B cell (primary cell): ENCODE data around the gene KCNQ5. TPM values are rescaled to one million over a fixed set of nuclear protein-coding genes. Genes with fewer than 3 reads are reported as not detected.

Experiments
- ATAC-seq: fragments of 200-7000 bp; cut with Tn5 transposase; one replicate; pipeline ENCODE4 v1.10.0; 2021; ENCODE audit warnings: low read depth, mild to moderate bottlenecking, moderate number of reproducible peaks, moderate library complexity
- CTCF ChIA-PET: fragments of 350-600 bp; sonication (Branson Sonifier 250); formaldehyde crosslinking; loops from one replicate; lab custom pipeline; 2021; ENCODE audit warnings: antibody characterized with exemption, inconsistent platforms; lab: Charles Lee
- POLR2A ChIA-PET: fragments of 350-600 bp; sonication (Branson Sonifier 250); formaldehyde crosslinking; loops from one replicate; lab custom pipeline; 2021; ENCODE audit warnings: antibody characterized with exemption; lab: Charles Lee
- DNase-seq: peaks from one replicate; pipeline ENCODE4 v3.0.0; 2013
- H2AFZ ChIP-seq: 2 replicates; pipeline ENCODE4 v1.6.1; 2012; ENCODE audit warnings: mild to moderate bottlenecking, low read depth, low read length; ENCODE audit not compliant: insufficient read depth, poor library complexity, severe bottlenecking
- H3K27ac ChIP-seq, 2 donors: 1 replicate in 1 of 2; 2 replicates in 1 of 2; pipeline ENCODE4 v1.5.1; 2012 to 2013; ENCODE audit warnings: low read length in 2 of 2, mild to moderate bottlenecking in 2 of 2, moderate library complexity in 1 of 2
- H3K27me3 ChIP-seq, 4 experiments: fragments of 200-600 bp in 1 of 4; sonication (generic) in 1 of 4; replicated peaks in 1 of 4; 1 replicate in 2 of 4; 2 replicates in 2 of 4; pipeline versions ENCODE4 v1.6.1 to v1.7.0; 2013 to 2016; ENCODE audit warnings: low read length in 3 of 4, mild to moderate bottlenecking in 2 of 4, mixed read lengths in 1 of 4, moderate library complexity in 1 of 4; ENCODE audit not compliant: insufficient read depth in 4 of 4, control insufficient read depth in 3 of 4; ENCODE audit errors: control extremely low read depth in 1 of 4
- H3K36me3 ChIP-seq, 2 experiments: replicated peaks in 1 of 2; 1 replicate in 1 of 2; 2 replicates in 1 of 2; pipeline versions ENCODE4 v1.6.1 to v1.7.1; 2013; ENCODE audit warnings: low read length in 1 of 2; ENCODE audit not compliant: insufficient read depth in 2 of 2, control insufficient read depth in 1 of 2; ENCODE audit errors: control extremely low read depth in 1 of 2, extremely low read depth in 1 of 2
- H3K4me1 ChIP-seq, 2 donors: fragments of 200-600 bp in 1 of 2; sonication (generic) in 1 of 2; 1 replicate in 1 of 2; 2 replicates in 1 of 2; pipeline versions ENCODE4 v1.5.1 to v1.6.1; 2013 to 2017; ENCODE audit warnings: low read length in 2 of 2; ENCODE audit not compliant: control insufficient read depth in 2 of 2, insufficient read depth in 2 of 2
- H3K4me2 ChIP-seq: replicated peaks from 2 replicates; pipeline ENCODE3; 2012; ENCODE audit warnings: mild to moderate bottlenecking, low read depth, low read length; ENCODE audit not compliant: poor library complexity, severe bottlenecking
- H3K4me3 ChIP-seq, 5 experiments: fragments of 200-600 bp in 1 of 5; sonication (generic) in 1 of 5; 1 replicate in 3 of 5; 2 replicates in 2 of 5; pipeline versions ENCODE4 v1.5.1 to v1.7.0; 2011 to 2016; ENCODE audit warnings: low read length in 4 of 5, mild to moderate bottlenecking in 4 of 5, low read depth in 2 of 5, control low read depth in 1 of 5, moderate library complexity in 1 of 5; ENCODE audit not compliant: insufficient read depth in 1 of 5; ENCODE audit errors: control extremely low read depth in 1 of 5, extremely low read depth in 1 of 5
- H3K79me2 ChIP-seq: fragments of 200-600 bp; sonication (generic); one replicate; pipeline ENCODE4 v1.6.0; 2016; ENCODE audit warnings: low read length; ENCODE audit not compliant: control insufficient read depth, insufficient read depth
- H3K9ac ChIP-seq: fragments of 200-600 bp; sonication (generic); 2 replicates; pipeline ENCODE4 v1.6.1; 2017; ENCODE audit warnings: mild to moderate bottlenecking, low read length, moderate library complexity
- H3K9me3 ChIP-seq, 3 donors: one replicate each; pipeline versions ENCODE4 v1.6.1 to v1.7.1; 2013; ENCODE audit warnings: low read length in 2 of 3; ENCODE audit not compliant: control insufficient read depth in 2 of 3, insufficient read depth in 1 of 3; ENCODE audit errors: control extremely low read depth in 1 of 3
- H4K20me1 ChIP-seq: 2 replicates; pipeline ENCODE4 v1.6.0; 2012; ENCODE audit warnings: mild to moderate bottlenecking, low read length; ENCODE audit not compliant: insufficient read depth, control insufficient read depth, poor library complexity, severe bottlenecking
- H3K27ac Mint-ChIP-seq: one replicate; pipeline ENCODE4 v1.8.0; 2021; ENCODE audit warnings: mixed read lengths
- H3K27me3 Mint-ChIP-seq: one replicate; pipeline ENCODE4 v1.8.0; 2021; ENCODE audit warnings: mixed read lengths
- H3K4me1 Mint-ChIP-seq: one replicate; pipeline ENCODE4 v1.8.0; 2021; ENCODE audit warnings: mixed read lengths
- H3K4me3 Mint-ChIP-seq: one replicate; pipeline ENCODE4 v1.8.0; 2021; ENCODE audit warnings: mixed read lengths
- H3K9me3 Mint-ChIP-seq: one replicate; pipeline ENCODE4 v1.8.0; 2022; ENCODE audit warnings: mixed read lengths; ENCODE audit not compliant: insufficient read depth
- CTCF ChIP-seq: fragments of 200-600 bp; IDR thresholded peaks from one replicate; pipeline ENCODE4 v1.8.0; 2022; ENCODE audit warnings: antibody characterized with exemption, mild to moderate bottlenecking
- EZH2 ChIP-seq: IDR thresholded peaks from 2 replicates; pipeline ENCODE4 v1.6.1; 2012; ENCODE audit warnings: borderline replicate concordance, low read depth, mild to moderate bottlenecking, moderate library complexity, low read length; ENCODE audit not compliant: insufficient read depth, poor library complexity, severe bottlenecking
- WGBS: methylation state at CpG from one replicate; pipeline ENCODE4 v1.1.5; 2013; ENCODE audit warnings: missing lambda C conversion rate; ENCODE audit not compliant: insufficient coverage; 5-methylcytosine and 5-hydroxymethylcytosine counted together
- intact Hi-C: fragments of 100-400 bp; cut with micrococcal nuclease; formaldehyde crosslinking; loops from one replicate; pipeline ENCODE4 v1.10.0; 2022
- polyA plus RNA-seq: library from polyadenylated mRNA; depleted of rRNA; stranded (reverse); fragments of >200 nt; gene quantifications from 2 replicates; pipeline ENCODE4 v1.2.3, GENCODE V29; 2012
- total RNA-seq, 2 donors: library from RNA; stranded (reverse); fragments of 120-200 nt in 1 of 2; gene quantifications; 1 replicate in 1 of 2; 2 replicates in 1 of 2; pipeline versions ENCODE4 v1.2.3 to v1.2.4, GENCODE V29; 2013 to 2022

Gene KCNQ5
- total and polyA plus RNA-seq, 2 donors (not counting 1 experiment from before 2014, with no cell fraction given): 2.3 to 9.4 TPM

DNA sequence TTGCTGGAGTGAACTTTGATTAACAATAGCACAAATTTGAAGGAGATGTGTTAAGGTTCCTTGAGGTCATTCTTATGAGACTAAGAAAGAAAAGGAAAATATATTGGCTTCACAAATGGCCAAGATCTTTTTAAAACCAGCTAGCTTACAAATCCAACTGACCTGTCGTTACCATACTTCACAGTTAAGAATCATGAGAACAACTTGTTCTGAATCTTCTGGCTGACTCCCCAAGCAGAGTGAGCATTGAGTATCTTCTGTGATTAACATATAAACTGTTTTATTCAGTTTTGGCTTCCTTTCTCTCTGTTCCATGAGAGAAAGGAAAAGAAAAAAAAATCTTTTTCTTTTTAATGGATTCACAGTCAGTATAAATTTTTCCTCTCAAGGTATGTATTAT, 326.3 kb downstream of the KCNQ5 start:
- intact Hi-C loops: no loop called here
- Mint-ChIP-seq H3K9me3 (no peaks in the 10 kb centered on the region), H3K4me1 (no peaks in the 10 kb centered on the region), H3K27ac (no peak overlapping the region), H3K4me3 (no peak overlapping the region), H3K27me3 (no peaks in the 10 kb centered on the region)
- Histone ChIP-seq H4K20me1 (no peaks in the 10 kb centered on the region), H3K79me2 (no peaks in the 10 kb centered on the region), H3K36me3 (no peaks in the 10 kb centered on the region), H3K9ac (no peak overlapping the region), H3K9me3 (no peaks in the 10 kb centered on the region), H3K4me2 (no peak overlapping the region), H3K4me3 (no peak overlapping the region), H3K27me3 (no peaks in the 10 kb centered on the region), H2AFZ (no peak overlapping the region), H3K27ac (no peak overlapping the region), H3K4me1 (no peaks in the 10 kb centered on the region)
- no CpG with 5 or more reads among the region's 1 CpG for WGBS
- POLR2A ChIA-PET: no interaction called here
- no peak for TF ChIP-seq EZH2
- no peak for TF ChIP-seq CTCF
- ATAC-seq: no peak
- CTCF ChIA-PET: no interaction called here
- no peak for DNase-seq

DNA sequence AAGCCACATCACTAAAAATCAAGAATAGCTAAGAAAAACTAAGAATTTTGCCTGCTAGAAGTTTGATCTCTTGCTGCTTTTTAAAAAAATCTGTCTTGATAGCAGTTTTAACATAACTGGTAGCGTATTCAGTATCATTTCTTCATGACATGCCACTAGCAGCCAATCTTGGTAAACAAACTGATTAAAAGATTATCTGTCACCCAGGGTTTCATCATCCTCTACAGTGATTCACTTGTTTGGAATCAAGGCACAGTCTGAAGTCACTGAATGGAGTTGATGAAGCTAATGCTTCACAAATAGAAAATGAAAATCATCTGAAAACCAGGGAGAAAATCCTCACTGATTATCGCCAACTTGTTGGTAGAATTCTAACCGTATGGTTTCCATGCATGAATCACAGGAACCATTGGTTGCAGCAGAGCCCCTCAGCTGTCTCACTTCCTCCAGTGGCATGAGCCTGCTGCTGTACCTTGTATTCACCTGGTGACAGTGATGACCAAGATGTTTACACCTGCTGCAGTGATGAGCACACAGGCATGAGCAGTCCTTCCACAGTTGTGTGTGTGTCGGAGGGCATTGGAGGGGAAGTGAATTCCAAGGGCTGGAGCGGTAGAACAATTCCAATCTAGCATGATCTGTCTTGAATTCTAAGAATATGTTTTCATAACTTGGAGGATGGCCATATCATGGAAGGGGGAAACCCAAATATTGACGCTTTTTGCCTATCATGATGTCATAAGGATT, 328.4 kb downstream of the KCNQ5 start:
- no peak for TF ChIP-seq CTCF
- WGBS: 90% methylated on average over 3 of the region's 6 CpGs
- no peaks in the 10 kb centered on the region for H3K36me3 ChIP-seq
- DNase-seq (no peak), ATAC-seq (no peak)
- no peaks in the 10 kb centered on the region for H3K79me2 ChIP-seq
- no peak overlapping the region for H3K27ac ChIP-seq
- no peak overlapping the region for H3K4me3 ChIP-seq
- intact Hi-C loops: no loop called here
- no peaks in the 10 kb centered on the region for H4K20me1 ChIP-seq
- CTCF ChIA-PET: no interaction called here
- no peak overlapping the region for H3K27ac Mint-ChIP-seq
- H3K9me3 Mint-ChIP-seq: no peaks in the 10 kb centered on the region
- no peaks in the 10 kb centered on the region for H3K27me3 ChIP-seq
- H3K4me1 ChIP-seq: no peaks in the 10 kb centered on the region
- no peak overlapping the region for H2AFZ ChIP-seq
- H3K4me3 Mint-ChIP-seq: no peak overlapping the region
- no peaks in the 10 kb centered on the region for H3K4me1 Mint-ChIP-seq
- H3K4me2 ChIP-seq: no peak overlapping the region
- H3K9ac ChIP-seq: no peak overlapping the region
- POLR2A ChIA-PET: no interaction called here
- no peaks in the 10 kb centered on the region for H3K27me3 Mint-ChIP-seq
- H3K9me3 ChIP-seq: no peaks in the 10 kb centered on the region
